ENCODE results near the gene THADA. TPM values are rescaled to one million over a fixed set of nuclear protein-coding genes. Genes with fewer than 3 reads are reported as not detected.
A peak's percentile ranks its signal among the peaks of the same experiment; 100 is the strongest.
"Not testable (repeated sequence)": the region's sequence is repeated elsewhere in the genome, so short reads cannot be mapped to it uniquely, and the experiment has no call there.

Gene THADA
- total RNA-seq, 1 experiment from 2014 or later: 29.5 TPM

DNA sequence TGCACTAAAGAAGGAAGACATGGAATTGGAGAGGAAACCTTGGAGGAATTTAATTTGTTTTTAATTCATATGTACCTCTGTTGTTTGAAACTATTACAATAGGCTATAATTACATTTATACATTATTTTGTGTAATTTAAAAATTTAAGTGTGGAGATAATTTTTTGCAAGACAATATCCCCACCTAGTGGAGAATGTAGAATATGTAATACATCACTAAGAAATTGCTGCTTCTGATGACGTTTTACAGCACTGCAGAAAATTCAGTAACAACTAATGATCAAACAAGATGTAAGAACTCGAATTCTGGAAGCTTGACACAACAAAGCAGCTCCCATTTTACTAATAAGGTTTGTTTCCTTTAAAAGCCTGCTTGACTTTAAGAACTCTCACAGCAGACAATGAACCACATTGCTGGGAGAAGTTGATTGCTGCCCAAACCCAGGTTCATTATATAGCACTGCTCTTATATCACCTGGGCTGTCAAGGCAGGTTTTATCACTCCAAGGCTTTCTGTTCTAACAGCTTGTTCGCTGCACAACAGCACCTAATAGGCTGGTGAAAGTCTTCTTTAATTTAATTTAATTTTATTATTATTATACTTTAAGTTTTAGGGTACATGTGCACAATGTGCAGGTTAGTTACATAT, 53.4 kb downstream of the THADA start:
- DNase-seq (ENCODE audit: low read depth): peak; percentile 46

DNA sequence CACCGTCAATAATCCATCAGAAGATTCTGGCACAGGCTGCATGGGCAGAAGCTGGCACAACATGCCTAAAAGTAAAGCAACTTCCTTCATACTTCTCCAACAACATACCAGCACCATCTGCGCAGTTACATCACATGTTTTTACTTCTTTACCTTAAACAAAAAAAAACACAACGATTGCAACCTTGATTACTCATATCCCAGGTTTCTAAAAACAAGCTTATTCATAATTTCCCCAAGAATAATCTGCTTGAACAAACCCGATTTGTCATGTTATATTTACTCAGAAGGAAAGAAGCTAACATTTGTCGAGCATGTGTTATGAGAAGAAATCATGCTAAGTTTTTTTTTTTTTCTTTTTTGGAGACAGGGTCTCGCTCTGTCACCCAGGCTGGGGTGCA, 54.7 kb downstream of the THADA start:
- DNase-seq (ENCODE audit: low read depth): no peak

DNA sequence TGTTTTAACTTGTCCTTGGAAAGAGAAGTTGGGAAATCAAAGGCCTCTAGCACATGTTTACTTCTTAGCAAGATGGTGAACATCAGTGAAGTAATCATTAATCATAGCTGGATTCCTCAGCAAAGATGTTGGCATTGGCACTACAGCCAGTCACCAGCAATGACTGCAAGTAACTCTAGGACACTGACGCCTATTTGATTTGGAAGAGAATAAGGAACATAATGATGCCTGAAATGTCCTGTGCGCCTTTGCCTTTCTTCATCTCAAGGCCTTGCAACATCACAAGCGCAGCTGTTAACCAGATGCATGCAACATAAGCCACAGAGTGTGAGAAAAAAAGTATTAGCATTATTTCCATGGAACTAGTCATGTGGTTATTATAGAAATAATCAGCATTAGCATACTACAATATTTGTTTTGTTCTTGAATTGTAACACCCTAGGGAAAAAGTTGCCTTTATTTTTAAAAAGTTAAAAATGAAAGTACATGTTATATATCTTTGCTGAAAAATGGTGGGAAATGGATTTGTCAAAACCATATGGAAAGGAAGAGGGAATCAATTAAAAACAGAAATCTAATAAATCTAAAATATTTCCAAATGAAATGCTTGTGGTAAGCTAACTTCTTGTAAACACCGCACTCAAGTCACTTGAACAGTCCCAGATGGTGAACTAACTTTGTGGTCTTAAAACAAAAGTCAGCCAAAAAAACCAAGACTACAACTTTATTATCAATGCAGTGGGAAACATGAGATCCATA, 55.6 kb downstream of the THADA start:
- DNase-seq (ENCODE audit: low read depth): peak; percentile 12

DNA sequence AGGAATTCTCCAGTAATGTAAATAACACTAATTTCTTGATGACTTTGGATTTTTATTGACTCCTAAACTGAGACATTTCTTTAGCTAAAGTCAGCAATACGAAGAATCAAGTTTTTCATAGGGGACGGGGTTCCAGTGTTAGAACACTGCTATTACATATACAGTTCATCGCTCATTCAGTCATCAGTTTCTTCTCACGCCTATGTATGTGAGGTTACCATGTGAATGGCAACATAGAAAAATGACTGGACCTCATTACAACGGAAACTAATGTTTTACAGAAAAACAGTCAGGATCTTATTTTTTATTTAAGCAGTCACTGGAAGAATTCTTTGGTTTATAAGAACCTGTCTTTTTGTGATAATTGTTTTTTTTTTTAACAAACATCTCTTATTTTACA, 56.4 kb downstream of the THADA start:
- no peak for DNase-seq (ENCODE audit: low read depth)

DNA sequence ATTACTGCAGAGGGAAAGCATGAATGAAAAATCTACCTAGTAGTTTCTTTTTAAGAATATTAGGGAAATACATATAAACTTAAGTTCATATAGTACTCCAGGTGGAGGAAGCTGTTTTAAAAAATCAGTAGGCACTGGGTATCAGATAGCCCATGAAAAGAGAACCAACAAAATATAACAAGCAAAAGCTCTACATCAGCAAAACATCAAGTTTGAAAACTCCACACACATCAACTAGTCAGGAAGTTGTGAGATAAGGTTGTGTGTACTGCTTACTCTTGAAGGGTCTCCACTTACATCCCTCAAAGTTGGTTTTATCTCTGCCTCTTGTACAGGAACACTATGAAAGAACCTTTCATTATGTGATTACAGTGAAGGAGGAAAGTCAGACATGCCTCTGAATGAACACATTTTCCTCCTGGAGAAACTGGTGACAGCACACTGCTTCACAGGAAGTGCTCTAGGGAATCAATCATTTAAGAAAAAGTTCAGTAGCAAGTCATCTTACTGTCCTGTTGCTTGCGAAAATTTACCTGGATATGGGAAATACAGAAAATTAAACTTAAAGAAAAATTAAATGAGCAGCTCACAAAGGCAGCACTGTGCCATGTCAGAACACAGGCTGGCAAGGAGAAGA, 57.7 kb downstream of the THADA start:
- no peak for DNase-seq (ENCODE audit: low read depth)

DNA sequence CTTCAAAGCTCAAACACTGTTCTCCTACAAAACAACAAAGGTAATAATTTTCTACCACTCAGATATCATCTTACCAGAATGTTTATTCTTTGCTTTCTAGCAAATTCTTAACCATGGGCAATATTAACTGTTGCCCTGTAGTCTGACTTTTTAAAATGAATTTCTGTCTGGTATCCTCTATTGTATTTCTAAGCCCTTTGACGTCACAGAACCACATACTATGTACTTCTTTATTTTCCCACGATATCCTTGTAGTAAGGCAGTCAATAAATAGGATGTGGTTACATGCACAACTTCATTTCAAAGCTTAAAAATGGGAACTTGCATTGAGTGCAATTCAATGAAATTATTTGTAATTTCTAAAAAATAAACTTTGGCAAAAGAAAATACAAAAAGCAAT, 58.7 kb downstream of the THADA start:
- no peak for DNase-seq (ENCODE audit: low read depth)

DNA sequence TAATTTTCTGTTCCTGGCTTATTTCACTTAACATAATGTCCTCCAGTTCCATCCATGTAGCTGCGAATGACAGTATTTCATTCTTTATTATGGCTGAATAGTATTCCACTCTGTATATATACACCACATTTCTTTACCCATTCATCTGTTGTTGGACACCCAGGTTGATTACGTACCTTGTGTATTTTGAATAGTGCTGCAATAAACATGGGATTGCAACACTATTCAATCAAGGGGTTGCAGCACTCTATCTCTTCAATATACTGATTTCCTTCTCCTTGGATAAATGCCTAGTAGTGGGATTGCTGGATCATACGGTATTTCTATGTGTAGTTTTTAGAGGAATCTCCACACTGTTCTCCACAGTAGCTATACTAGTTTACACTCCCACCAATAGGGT, 61.3 kb downstream of the THADA start:
- DNase-seq (ENCODE audit: low read depth): no peak

DNA sequence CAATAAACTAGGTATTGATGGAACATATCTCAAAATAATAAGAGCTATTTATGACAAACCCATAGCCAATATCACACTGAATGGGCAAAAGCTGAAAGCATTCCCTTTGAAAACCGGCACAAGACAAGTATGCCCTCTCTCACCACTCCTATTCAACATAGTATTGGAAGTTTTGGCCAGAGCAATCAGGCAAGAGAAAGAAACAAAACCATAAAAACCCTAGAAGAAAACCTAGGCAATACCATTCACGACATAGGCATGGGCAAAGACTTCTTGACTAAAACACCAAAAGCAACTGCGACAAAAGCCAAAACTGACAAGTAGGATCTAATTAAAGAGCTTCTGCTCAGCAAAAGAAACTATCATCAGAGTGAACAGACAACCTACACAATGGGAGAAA, 63.3 kb downstream of the THADA start:
- DNase-seq (ENCODE audit: low read depth): not testable (repeated sequence)

DNA sequence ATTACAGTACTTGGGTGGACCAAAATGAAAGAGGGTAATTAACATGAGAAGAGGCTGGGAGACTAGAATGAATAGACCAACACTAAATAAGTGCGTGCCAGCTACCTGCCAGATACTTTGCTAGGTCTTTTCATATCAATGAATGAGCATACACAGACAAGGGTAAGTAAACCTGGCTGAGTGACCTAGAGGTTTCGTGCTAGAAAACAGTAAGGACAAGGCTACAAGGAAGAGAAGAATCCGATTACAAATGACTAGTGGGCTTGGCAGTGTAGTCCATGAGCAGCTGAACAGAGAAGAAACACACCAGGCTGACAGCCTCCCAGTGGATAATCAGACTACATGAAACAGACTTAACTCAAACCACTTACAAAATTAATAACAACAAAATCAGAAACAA, 64.6 kb downstream of the THADA start:
- no peak for DNase-seq (ENCODE audit: low read depth)

DNA sequence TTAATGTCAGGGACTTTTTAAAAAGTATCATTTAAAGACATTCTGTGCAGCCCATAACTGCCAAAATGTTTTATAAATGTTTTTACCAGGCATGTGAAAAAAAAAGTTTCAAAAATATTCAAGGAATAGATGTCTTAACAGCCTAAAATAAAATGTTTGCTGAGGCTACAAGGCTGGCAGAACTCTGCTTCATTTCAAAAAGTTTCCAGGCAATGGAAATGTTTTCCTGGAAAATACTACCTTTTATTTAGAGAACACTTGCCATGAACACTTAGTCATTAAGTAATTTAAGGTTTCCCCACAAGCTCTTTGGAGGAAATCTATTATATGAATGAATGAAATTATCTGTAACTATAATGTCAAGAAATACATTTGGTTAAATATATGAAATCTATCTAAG, 68.8 kb downstream of the THADA start:
- no peak for DNase-seq (ENCODE audit: low read depth)

DNA sequence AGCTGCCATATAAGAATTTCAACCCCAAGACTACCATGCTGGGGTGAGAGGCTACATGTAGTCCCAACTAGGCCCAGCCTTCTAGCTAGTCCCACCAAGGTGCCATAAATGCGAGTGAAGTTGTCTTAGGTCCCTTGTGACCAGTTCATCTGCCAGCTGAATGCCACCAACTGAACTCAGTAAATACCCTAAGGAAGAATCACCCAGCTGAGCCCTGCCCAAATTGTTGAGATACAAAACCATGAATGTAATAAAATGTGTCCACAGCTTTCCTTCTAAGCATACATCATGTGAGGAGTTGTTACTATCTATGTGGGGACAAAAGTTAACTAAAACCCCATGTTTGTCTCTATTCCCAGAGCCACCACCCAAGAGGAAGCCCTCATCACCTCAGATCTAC, 70.3 kb downstream of the THADA start:
- no peak for DNase-seq (ENCODE audit: low read depth)

DNA sequence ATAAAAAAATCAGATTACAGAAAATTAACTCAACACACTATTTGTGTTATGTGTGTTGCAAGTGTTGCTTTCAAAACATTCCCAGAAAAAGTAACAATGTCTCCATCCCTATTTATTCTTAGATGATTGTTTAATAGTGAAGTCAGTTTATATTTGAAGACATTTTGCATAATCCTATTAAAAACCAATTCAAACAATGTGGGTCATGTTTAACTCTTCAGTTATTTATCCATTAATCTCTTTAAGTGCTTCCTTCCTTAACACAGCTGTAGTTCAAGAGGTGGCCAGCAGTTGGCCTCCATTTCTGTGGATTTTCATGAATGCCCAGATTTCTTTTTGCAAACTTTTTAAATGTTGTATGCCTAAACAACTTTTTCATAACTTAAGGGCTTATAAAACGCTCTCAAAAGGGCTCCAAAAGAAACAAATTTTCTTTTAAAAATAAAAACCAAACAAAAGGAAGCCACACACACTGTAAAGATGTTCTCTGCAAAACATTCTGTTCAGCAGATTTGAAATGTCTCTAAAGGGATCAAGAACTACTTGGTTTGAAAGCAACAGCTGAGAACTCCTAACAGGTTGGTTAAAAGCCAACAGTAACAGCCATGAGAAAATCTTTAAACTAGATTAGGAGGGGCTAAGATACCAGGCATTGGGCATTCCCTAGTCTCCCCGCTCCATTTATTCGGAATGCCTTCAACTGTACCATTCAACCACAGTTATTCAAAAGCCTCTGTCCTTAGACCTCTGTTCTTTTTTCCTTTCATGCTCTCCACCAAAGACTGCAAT, 71.5 kb downstream of the THADA start:
- DNase-seq (ENCODE audit: low read depth): no peak

DNA sequence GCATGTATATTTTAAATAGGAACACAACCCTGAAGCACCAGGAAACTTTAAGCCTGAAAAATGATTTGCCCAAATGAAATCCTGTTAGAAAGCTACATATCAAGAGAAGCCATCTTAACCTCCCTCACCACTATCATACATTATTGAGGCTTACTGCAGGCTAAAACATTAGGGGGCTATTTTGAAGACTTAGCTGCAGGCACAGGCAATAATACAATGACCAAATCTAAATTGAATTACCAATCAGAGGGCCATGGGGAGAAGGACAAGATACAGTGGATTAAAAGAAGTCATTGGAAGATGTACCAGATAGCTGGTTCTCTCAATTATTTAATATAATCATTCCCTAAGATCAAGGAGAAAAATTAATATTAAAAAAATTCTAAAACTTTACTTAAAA, 73.7 kb downstream of the THADA start:
- no peak for DNase-seq (ENCODE audit: low read depth)

DNA sequence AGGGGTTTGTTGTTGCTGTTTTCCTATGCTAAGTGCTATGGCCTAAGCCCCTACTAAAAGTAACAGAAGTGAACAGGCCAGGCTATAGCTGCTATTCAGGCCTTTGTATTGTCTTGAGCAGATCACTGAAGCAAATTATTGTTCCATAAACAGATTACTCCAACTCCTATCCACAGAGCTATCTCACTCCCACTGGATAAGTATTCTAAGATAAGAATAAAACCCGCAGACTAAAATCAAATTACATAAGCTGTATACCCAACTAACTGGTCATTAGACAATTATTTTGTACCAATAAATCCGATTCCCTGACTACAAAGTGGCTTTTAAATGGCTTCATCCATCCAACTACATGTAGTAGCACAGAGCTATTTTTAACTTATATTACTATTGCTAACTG, 74.3 kb downstream of the THADA start:
- no peak for DNase-seq (ENCODE audit: low read depth)

DNA sequence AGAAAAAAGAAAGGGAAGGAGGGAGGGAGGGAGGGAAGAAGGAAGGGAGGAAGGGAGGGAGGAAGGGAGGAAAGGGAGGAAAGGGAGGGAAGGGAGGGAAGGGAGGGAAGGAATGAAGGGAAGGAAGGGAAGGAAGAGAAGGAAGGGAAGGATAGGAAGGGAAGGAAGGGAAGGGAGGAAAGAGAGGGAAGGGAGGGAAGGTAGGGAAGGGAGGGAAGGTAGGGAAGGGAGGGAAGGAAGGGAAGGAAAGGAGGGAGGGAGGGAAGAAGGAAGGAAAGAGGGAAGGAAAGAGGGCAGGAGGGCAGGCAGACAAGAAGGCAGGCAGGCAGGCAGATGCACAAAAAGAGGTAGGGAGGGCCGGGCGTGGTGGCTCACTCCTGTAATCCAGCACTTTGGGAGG, 74.9 kb downstream of the THADA start:
- no peak for DNase-seq (ENCODE audit: low read depth)

DNA sequence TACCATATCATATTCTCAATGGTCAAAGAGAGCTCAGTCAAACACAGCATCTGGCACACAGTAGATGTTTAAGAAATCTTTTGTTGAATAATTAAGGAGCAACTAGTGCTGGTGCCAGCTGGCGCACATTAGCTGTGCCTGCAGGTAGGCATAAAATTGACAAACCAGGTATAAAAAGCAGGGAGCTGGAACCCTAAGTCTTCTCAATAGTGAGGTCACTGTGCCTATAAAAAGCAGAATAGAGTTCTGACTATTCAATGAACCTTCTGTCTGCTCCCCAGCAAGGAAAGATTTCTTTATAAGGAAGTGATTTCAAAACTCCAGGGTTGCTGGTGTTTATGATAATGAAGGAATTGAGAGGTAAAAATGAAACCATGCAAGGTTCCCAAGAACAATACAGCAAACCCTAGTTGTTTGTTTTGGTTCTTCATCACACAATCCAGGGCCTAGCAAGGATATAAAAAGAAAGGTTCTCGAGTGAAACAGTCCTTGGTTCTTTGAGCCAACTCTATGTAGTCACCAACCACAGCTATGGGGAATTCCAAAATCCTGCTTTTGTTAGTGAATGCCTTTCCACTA, 76.1 kb downstream of the THADA start:
- peak; percentile 68 for DNase-seq (ENCODE audit: low read depth)

DNA sequence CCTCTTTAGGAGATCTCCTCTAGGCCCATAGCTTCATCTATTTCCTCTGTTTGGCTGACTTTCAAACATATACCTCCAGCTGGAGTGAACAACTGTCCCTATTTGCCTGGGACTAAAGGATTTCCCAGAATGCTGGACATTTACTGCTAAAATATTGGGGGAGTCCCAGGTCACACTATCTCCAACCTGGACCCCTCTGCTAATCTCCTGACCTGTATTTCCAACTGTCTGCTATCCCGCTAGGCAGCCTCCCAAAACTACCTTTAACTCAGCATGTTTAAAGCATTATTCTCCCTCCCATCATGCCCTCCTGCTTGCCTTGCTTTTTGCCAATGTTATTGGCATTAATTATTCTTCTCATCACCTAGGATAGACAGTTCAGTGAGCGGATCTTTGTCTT, 77.1 kb downstream of the THADA start:
- DNase-seq (ENCODE audit: low read depth): no peak

DNA sequence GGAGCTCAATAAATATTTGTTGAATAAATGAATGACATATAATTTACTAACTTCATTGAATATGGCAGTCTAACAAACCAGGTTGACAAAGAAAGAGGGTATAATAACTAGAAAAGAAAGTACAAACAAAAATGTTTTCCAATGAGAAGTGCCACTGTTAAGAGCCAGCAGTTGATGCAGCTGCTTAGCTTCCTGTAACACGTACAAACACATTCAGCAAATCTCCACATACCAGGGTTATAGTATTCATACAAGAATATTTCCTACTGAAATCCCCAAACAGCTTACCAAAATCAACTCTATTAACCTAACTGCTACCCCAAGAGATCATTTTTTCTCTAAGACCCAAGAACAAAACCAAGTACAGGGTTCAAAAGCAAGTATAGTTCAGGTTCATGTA, 77.7 kb downstream of the THADA start:
- no peak for DNase-seq (ENCODE audit: low read depth)

DNA sequence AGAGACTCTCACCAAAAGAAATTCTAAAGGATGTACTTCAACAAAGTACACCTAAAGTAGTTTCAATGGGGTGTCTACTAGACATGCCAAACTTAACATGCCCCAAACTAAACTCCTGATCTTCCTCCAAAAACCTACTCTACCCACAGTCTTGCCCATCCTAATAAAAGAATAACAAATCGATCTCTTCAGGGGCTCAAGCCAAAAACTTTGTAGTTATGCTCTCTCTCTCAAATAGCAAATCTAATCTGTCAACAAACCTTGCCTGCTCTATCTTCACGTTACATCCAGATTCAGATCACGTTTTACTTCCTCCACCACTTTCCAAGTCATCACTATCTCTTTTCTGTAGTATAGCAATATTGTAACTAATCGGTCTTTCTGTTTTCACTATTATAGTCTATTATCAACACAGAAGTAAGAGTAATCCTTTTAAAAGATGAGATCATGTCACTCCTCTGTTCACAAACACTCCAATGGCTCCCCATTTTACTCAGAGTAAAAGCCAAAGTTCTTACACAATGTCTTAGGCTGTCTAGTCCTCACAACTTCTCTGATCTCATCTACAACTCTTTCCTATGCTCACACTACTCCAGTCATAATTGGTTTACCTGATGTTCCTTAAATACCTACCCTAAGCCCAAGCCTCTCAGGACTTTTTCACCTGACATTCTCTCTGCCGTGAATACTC, 79.9 kb downstream of the THADA start:
- no peak for DNase-seq (ENCODE audit: low read depth)

DNA sequence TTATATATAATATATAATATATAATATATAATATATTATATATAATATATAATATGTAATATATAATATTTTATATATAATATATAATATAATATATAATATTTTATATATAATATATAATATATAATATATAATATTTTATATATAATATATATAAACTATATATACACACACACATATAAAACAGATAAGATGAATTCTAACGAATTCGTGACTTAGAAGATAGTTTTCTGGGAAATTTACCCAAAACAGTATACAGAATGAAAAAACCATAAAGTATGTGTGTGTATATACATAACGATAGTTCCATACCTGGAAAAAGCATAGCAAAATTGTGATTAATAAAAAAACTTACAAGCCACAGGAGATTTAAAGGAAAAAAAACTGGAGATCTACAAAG, 80.6 kb downstream of the THADA start:
- DNase-seq (ENCODE audit: low read depth): no peak

DNA sequence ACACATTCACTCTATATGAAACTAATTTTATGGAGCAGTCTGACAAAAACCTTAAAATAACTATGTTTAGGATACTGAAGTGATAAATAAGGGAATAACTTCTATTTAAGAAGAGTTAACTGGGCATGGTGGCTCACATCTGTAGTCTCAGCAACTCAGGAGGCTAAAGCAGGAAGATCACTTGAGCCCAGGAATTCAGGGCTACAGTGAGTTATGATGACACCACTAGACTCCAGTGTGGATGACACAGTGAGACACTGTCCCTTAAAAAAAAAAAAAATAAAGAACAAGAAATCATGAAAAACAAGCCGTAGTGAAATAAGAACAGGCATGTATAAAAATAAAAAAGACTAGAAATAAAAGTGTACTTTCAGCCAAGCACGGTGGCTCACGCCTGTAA, 82.0 kb downstream of the THADA start:
- no peak for DNase-seq (ENCODE audit: low read depth)
